Measurements from ENCODE around the gene UBTD1.
"Not testable (repeated sequence)": the region's sequence is repeated elsewhere in the genome, so short reads cannot be mapped to it uniquely, and the experiment has no call there.

Gene UBTD1

DNA sequence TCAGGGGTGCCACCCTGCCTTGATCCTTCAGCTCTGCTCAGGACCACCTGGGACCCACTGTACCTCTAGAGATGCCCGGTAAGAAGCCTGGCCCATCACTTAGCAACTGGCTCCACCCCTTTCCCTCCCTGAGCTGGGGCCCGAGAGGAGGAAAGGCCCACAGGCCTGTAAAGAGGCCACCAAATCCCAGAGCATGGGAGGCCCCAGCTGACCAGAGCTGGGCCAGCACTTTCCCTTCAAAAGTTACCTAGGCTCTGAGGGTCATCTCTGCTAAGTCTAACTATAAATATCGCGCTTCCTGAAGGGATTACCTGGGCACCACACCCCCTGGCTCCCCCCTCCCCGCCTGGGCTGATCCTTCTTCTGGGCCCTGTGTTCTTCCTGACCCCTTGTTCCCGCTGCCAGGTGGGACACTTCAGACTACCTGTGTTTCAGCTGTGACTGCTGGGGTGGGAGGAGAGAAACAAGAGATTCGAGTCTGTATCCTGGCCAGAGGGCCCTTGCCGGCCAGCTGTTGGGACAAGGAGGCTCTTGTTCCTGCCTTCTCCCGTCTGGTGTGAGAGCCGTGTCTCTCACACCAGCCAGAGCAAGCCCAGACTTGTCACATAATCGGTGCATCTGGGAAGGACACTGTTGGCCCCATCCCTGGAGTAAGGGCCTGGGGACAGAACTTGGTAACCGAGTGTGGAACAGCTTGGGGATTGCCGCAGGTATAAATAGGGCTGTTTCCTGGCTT, 51.0 kb downstream of the UBTD1 start:
- DNase-seq (ENCODE audit: low read depth, low spot score) = no peak
- H3K4me3 ChIP-seq (ENCODE audit: low read depth, low read length) = no peak overlapping the region
- in situ Hi-C loops (cut with HindIII; ENCODE audit: low sequenced_read_pairs) = no loop called here
- TF ChIP-seq CTCF (IDR thresholded peaks at IDR 0.05; ENCODE audit: low read depth, low read length) = no peak

DNA sequence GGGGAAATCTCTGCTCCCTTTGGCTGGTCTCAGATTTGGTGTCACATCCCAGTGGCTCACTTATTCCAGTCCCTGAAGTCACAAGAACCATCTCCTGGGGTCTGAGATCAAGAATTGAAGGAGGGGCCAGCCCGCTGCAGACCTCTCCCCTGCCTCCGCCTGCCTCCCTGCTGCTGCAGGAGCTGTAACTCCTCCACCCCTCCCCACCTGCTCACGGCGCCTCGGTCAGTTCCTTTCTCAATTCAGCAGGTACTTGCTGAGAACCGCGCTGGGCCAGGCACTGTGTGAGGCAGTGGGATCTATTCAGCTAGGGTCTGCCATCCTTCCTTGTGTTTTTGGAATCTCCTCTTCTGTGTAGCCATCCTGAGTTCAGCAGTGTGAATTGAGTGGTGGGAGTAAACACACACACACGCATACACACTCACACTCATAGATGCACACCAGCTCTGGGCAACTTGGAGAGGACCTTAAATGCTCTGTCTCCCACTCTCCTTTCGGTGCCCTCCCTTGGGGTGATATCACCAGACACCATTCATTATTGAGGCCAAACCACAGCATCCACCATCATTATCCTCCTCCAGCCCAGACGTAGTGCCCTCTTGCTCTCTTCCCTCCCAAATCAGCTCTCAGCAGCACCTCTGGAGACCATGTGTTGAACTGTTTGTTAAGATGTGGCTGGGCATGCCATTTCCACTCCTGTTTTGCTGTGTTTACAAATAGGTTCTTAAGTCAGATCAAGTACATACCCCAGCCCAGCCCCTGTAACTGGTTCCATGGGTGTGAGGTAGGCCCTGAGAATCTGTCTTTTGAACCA, 51.8 kb downstream of the UBTD1 start:
- H3K4me3 ChIP-seq (ENCODE audit: low read depth, low read length) = no peak overlapping the region
- DNase-seq (ENCODE audit: low read depth, low spot score) = no peak
- no peak for TF ChIP-seq CTCF (IDR thresholded peaks at IDR 0.05; ENCODE audit: low read depth, low read length)
- in situ Hi-C loops (cut with HindIII; ENCODE audit: low sequenced_read_pairs) = no loop called here

DNA sequence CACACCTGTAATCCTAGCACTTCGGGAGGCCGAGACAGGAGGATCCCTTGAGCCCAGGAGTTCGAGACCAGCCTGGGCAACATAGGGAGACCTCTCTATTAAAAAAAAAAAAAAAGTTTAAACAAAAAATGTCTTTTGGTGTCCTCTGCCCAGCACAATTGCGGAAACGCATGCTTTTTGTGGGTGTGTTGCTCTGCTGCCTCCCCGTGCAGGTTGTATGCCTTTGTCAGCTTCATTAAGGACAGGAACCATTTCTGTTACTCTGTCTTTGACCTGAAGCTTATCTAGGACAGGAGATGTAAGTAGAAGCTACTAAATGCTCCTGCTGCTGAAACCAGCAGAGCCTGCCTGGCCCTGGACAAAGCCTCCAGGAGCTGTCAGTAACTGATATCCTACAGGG, 52.5 kb downstream of the UBTD1 start:
- no peak for DNase-seq (ENCODE audit: low read depth, low spot score)
- in situ Hi-C loops (cut with HindIII; ENCODE audit: low sequenced_read_pairs) = no loop called here
- no peak for TF ChIP-seq CTCF (IDR thresholded peaks at IDR 0.05; ENCODE audit: low read depth, low read length)
- no peak overlapping the region for H3K4me3 ChIP-seq (ENCODE audit: low read depth, low read length)

DNA sequence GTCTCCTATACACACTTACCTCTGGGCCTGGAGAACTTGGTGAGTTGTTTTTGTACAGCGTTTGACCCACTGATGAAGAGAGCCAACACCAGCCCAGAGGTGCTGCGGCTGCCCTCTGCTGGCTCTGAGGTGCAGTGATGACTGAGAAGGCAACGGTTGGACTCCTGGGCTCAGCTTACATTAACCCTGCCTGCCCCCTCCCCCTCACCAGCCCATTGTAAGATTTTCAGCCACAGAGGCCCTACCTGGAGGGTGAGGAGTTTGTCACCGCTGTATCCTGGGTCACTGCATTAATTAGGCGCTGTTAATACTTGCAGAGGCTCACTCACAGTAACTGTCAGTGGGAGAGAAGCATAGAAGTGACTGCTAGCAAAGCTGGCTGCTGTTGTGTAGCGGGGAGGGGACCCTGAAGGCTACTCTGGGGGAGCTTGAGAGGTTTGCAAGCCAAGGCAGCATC, 54.9 kb downstream of the UBTD1 start:
- peak; percentile 73 for DNase-seq (ENCODE audit: low read depth, low spot score)
- TF ChIP-seq CTCF (IDR thresholded peaks at IDR 0.05; ENCODE audit: low read depth, low read length) = peak; percentile 95
- H3K4me3 ChIP-seq (ENCODE audit: low read depth, low read length) = no peak overlapping the region
- in situ Hi-C loops (cut with HindIII; ENCODE audit: low sequenced_read_pairs) = no loop called here

- DNase-seq (ENCODE audit: low read depth, low spot score); H3K4me3 ChIP-seq (ENCODE audit: low read depth, low read length); in situ Hi-C loops (cut with HindIII; ENCODE audit: low sequenced_read_pairs): not testable (repeated sequence)
Observed at GRCh38 chr10:97554336-97554735, 55.6 kb downstream of the UBTD1 start.

DNA sequence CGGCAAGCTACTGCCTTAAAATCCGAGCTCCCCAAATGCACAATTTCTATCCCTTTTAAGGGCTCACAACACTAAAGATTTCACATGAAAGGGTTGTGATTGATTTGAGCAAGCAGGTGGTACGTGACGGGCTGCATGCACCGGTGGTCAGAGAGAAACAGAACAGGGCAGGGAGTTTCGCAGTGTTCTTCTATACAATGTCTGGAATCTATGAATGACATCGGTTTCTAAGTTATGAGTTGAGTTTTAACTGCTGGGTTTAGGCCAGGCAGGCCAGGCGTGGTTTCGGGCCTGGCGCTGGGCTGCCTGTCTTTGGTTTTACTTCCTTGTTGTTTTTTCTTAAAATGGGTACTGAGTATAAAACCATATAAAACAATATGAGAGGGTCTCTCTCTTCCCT, 56.8 kb downstream of the UBTD1 start:
- H3K4me3 ChIP-seq (ENCODE audit: low read depth, low read length); DNase-seq (ENCODE audit: low read depth, low spot score); in situ Hi-C loops (cut with HindIII; ENCODE audit: low sequenced_read_pairs): not testable (repeated sequence)

DNA sequence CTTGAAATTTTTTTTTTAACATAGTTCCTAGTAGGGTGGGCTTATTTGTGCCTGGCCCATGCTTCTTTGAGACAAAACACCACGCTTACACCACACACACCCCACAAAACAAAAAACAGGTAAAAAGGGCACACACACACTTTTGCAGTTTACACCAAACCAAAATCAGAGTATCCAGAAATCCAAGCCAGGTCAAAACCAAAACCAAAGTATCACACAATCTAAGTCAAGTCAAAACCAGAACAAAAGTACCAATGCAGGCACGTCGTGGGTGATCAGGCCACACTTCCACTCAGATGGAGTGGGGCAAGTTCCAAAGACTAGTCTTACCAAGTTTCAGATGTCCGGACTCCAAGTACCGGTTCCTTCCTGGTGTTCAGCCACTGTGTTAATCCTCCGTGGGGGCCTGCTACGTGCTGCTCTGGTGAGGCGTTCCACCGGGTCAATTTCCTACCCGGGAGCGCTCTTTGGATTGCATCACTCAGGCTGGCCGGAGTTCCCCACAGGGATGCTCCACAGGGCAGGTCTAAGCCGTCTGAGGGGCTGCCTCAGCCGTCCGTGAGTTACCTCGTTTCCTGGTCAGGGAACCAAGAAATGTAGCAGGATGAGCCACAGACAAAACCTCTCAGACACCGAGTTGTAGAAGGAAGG, 62.1 kb downstream of the UBTD1 start:
- DNase-seq (ENCODE audit: low read depth, low spot score) = peak; percentile 16
- H3K4me3 ChIP-seq (ENCODE audit: low read depth, low read length); in situ Hi-C loops (cut with HindIII; ENCODE audit: low sequenced_read_pairs): not testable (repeated sequence)

GRCh38 chr10:97561386-97562077, 62.8 kb downstream of the UBTD1 start:
- H3K4me3 ChIP-seq (ENCODE audit: low read depth, low read length); in situ Hi-C loops (cut with HindIII; ENCODE audit: low sequenced_read_pairs); DNase-seq (ENCODE audit: low read depth, low spot score): not testable (repeated sequence)

DNA sequence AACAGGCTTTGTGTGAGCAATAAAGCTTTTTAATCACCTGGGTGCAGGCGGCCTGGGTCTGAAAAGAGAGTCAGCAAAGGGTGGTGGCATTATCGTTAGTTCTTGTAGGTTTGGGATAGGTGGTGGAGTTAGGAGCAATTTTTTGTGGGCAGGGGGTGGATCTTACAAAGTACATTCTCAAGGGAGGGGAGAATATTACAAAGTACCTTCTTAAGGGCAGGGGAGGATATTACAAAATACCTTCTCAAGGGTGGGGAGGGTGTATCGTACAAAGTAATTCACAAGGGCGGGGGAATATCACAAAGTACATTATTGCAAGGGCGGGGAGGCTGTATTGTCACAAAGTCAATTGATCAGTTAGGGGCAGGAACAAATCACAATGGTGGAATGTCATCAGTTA, 63.6 kb downstream of the UBTD1 start:
- DNase-seq (ENCODE audit: low read depth, low spot score); H3K4me3 ChIP-seq (ENCODE audit: low read depth, low read length); in situ Hi-C loops (cut with HindIII; ENCODE audit: low sequenced_read_pairs): not testable (repeated sequence)
